ENCODE results near the gene ZBTB7B. TPM values are rescaled to one million over a fixed set of nuclear protein-coding genes. Genes with fewer than 3 reads are reported as not detected.

ZBTB7B gene
- total RNA-seq, 1 experiment from 2014 or later = 38.3 TPM

GRCh38 chr1:155012026-155012546 lies 9.5 kb downstream of the ZBTB7B start:
- H3K14ac ChIP-seq (ENCODE audit: insufficient read depth, low read length) = no peak overlapping the region
- DNase-seq = peak; percentile 98
- no CpG with 5 or more reads among the region's 9 CpGs for WGBS (ENCODE audit: extremely low coverage, insufficient read length, low lambda C conversion rate)
- no peak overlapping the region for H2BK12ac ChIP-seq (ENCODE audit: insufficient read length, low read depth, low read length)
- peaks cover 3% of the 10 kb centered on the region; the same call in 1 of the 2 replicates for H3K4me1 ChIP-seq (ENCODE audit: insufficient read depth, low read length)
- H3K4me2 ChIP-seq (ENCODE audit: insufficient read depth, insufficient read length, low read length) = no peak overlapping the region
- no peaks in the 10 kb centered on the region for H3K9me3 ChIP-seq (ENCODE audit: control insufficient read depth, low read depth, low read length)
- TF ChIP-seq, protein P1, sequence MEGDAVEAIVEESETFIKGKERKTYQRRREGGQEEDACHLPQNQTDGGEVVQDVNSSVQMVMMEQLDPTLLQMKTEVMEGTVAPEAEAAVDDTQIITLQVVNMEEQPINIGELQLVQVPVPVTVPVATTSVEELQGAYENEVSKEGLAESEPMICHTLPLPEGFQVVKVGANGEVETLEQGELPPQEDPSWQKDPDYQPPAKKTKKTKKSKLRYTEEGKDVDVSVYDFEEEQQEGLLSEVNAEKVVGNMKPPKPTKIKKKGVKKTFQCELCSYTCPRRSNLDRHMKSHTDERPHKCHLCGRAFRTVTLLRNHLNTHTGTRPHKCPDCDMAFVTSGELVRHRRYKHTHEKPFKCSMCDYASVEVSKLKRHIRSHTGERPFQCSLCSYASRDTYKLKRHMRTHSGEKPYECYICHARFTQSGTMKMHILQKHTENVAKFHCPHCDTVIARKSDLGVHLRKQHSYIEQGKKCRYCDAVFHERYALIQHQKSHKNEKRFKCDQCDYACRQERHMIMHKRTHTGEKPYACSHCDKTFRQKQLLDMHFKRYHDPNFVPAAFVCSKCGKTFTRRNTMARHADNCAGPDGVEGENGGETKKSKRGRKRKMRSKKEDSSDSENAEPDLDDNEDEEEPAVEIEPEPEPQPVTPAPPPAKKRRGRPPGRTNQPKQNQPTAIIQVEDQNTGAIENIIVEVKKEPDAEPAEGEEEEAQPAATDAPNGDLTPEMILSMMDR (conservative IDR thresholded peaks at IDR 0.05) = no peak
- H3K4ac ChIP-seq (ENCODE audit: low read depth, low read length) = no peak overlapping the region
- H3K23ac ChIP-seq (ENCODE audit: insufficient read length, low read depth, low read length) = no peak overlapping the region
- H3K4me1 Mint-ChIP-seq = peaks cover 36 to 62% of the 10 kb centered on the region in 2 experiments
- H4K91ac ChIP-seq (ENCODE audit: insufficient read length, low read depth, low read length) = no peak overlapping the region
- no peaks in the 10 kb centered on the region for H3K27me3 Mint-ChIP-seq (ENCODE audit: low read depth)
- no peak overlapping the region for H3K27ac ChIP-seq (ENCODE audit: insufficient read length, low read depth, low read length)
- no peaks in the 10 kb centered on the region for H4K20me1 ChIP-seq (ENCODE audit: control insufficient read depth, insufficient read depth, insufficient read length)
- H3K79me2 ChIP-seq (ENCODE audit: insufficient read depth, low read length) = no peaks in the 10 kb centered on the region; the same call in 1 of the 2 replicates
- no peaks in the 10 kb centered on the region for H3K79me1 ChIP-seq (ENCODE audit: insufficient read depth, low read depth, low read length, poor library complexity, severe bottlenecking)
- H3K9ac ChIP-seq (ENCODE audit: extremely low read depth, insufficient read length, low read length) = no peak overlapping the region
- peak overlapping the region; percentile 72 to 96 (median 94); a peak in 6 of 7 replicates for H3K27ac Mint-ChIP-seq
- no peak overlapping the region for H3K18ac ChIP-seq (ENCODE audit: insufficient read length, low read depth, low read length)
- H3K4me3 Mint-ChIP-seq = peak overlapping the region; percentile 39 to 57; a peak in 3 of 5 replicates
- H4K5ac ChIP-seq (ENCODE audit: insufficient read length, low read depth, low read length) = no peak overlapping the region
- no peak overlapping the region for H2BK120ac ChIP-seq (ENCODE audit: low read depth, low read length, poor library complexity, severe bottlenecking)
- no peaks in the 10 kb centered on the region for H3K27me3 ChIP-seq (ENCODE audit: insufficient read depth, low read length)
- H2BK15ac ChIP-seq (ENCODE audit: low read depth, low read length) = no peak overlapping the region
- no peak overlapping the region for H2BK20ac ChIP-seq (ENCODE audit: low read depth, low read length, poor library complexity, severe bottlenecking)
- peaks cover 8 to 33% (median 18%) of the 10 kb centered on the region in 3 experiments; a peak in 6 of 7 replicates for H3K36me3 Mint-ChIP-seq (ENCODE audit: insufficient read depth in 1 of 3, low read depth in 3 of 3)
- H3K56ac ChIP-seq (ENCODE audit: insufficient read length, low read depth, low read length) = no peak overlapping the region
- H2AFZ ChIP-seq (ENCODE audit: low read length) = no peak overlapping the region
- no peak overlapping the region for H4K8ac ChIP-seq (replicated peaks; ENCODE audit: insufficient read length, low read depth, low read length)
- H3K9me3 Mint-ChIP-seq = no peaks in the 10 kb centered on the region; a peak in 1 of 5 replicates
- H3K23me2 ChIP-seq (ENCODE audit: insufficient read length, low read depth, low read length, poor library complexity, severe bottlenecking) = no peaks in the 10 kb centered on the region
- H2BK5ac ChIP-seq (ENCODE audit: insufficient read length, low read length) = no peak overlapping the region
- H3T11ph ChIP-seq (ENCODE audit: low read length) = no peak overlapping the region
- H2AK5ac ChIP-seq (ENCODE audit: insufficient read length, low read length) = no peak overlapping the region
